Middle frontal gyrus (tissue), 1 donor: ENCODE results near the gene JCHAIN.

Experiments used
- DNase-seq: peaks from one replicate; pipeline ENCODE4 v3.0.0-alpha.2; 2015; ENCODE audit warnings: low spot score; ENCODE audit errors: extremely low spot score

Gene JCHAIN

GRCh38 chr4:70640192-70640591 is 26.1 kb downstream of the JCHAIN start:
- no peak for DNase-seq

GRCh38 chr4:70637239-70637913 is 28.9 kb downstream of the JCHAIN start:
- no peak for DNase-seq

- DNase-seq, result no peak
Observed at GRCh38 chr4:70634482-70634881, 31.8 kb downstream of the JCHAIN start.

DNA sequence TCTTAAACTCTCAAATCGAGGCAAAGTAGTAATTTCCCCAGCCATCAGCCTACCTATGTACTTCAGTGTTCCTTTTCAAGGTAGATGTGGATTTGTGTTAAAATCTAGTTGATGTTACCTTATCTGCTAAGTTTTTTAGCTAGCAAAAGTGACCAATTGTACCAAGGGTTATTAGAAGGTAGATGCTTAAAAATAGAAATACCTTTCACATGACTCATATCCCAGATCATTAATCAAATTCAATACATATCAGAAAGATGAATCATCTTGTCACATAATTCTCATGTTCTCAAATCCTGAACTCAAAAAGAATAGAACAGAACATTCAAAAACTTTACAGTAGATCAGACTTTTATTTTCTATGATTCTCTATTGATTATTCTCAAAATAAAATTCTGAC is 34.3 kb downstream of the JCHAIN start:
- no peak for DNase-seq

- no peak for DNase-seq
Observed at GRCh38 chr4:70630162-70630561, 36.1 kb downstream of the JCHAIN start.

GRCh38 chr4:70629469-70630090 is 36.7 kb downstream of the JCHAIN start:
- DNase-seq, result no peak

- no peak for DNase-seq
Observed at GRCh38 chr4:70628444-70628843, 37.9 kb downstream of the JCHAIN start, which contains the start of gene ENAM. ENAM (plus strand) TSS chr4:70628744; CDS start chr4:70629501, 757 bp downstream.

GRCh38 chr4:70627620-70628019 is 38.7 kb downstream of the JCHAIN start:
- no peak for DNase-seq

- DNase-seq, result no peak
Observed at GRCh38 chr4:70624226-70624793, 42.0 kb downstream of the JCHAIN start.

DNA sequence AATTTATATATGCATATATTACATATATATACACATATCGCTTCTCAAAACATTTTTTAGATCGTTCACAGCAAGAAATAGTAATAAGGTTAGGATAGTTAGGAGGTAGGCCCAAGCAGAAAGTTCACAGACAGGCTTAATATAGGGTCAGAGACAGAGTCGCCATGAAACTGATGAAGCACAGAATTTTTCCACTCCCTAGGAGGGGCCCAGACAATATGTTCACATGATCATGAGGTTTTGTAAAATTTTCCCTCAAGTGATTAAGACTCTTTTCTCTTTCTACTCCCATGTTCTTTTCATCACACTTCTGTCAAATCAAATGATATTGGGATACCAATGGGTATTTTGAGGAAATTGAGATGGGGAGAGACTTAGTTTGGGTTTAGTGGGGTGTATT is 43.0 kb downstream of the JCHAIN start:
- no peak for DNase-seq

DNA sequence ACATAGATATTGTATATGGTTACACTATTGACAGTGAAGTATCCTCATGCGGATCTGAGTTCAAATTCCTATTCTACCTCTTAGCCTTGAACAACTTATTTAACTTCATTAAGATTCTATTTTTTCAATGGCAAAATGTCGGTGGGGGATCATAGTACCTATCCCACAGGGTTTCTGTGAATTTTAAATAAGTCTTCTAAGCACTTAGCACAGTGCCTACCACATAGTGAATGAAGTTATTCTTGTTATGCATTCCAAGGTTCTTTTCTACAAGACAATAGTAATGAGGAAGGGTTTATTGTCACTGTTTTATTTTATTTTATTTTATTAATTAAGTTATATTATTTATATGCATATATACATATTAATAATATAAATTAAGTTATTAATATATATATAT is 46.5 kb downstream of the JCHAIN start:
- DNase-seq, result no peak

GRCh38 chr4:70619288-70619687 is 47.0 kb downstream of the JCHAIN start:
- no peak for DNase-seq

DNA sequence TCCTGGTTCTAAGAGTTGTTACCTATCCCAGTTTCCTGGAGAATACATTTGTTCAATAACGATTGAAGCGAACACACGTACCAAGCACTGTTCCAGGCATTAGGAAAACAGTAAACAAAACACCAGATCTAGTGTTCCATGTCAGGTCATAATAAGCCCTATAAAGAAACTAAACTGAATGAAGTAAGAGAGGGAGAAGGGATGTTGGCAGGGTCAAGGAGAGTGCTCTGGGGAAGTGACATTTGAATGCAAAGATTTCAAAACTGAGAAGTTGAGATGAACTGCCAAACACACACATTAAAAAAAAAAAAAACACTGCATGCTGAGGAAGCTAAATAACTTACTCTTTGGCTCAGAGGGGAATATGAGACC is 52.1 kb downstream of the JCHAIN start:
- DNase-seq, result no peak

DNA sequence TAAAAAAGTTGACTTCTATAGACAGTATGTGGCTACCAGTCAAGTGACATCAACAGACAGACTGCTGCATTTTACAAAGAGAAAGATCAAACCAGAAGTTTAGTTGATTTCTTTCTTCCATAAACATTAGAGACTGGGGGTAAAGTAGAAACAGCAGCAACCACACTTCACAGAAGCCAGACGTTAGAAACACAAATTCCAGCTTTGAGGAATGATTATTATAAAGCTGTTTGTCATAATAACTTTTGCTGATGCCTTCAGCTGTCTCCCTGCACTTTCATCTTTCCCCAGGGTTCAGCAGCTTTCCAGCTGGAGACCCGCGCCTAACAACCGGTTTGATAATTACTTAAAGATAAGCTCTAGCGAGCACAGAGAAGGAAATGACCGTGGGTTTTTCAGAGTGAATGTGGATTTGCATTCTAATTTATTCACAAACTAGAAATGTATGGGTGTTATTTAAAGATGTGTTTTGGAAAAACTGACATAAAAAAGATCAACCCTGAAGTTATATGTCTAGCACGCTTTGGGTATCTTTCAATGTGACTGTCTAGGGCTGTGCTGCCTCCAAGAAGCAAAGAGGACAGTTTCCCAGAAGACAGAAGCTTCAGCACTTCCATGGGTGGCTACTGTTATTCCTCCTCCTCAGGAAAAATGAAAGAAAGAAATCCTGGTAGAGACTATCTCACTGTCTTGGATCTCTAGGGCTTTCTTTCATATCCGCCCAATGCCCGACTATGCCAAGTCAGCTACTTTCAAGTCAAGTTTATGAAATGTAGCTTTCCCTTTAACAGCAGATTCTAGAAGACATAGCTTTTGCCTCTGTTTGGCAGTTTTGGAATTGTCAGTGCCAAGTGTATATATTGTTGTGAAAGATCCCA is 52.8 kb downstream of the JCHAIN start:
- no peak for DNase-seq

DNA sequence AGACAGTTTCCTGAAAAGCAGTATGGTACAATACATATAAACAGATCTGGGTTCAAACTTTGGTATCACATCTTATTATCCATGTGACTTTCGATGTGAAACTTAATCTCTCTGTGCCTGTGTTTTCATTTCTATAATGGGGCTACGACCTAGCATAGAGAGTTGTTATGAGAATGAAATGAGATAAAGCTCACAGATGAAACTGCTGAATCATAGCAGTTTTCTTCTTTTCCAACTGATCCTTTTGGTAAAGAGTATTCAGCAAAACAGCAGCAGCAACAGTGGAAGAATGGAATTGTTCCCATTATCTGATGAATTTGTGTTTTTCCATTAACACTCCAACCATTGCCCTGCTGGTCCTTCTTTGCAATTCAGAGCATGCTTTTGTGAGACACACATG is 58.0 kb downstream of the JCHAIN start:
- DNase-seq, result no peak

- no peak for DNase-seq
Observed at GRCh38 chr4:70607334-70607853, 58.9 kb downstream of the JCHAIN start.

- DNase-seq, result no peak
Observed at GRCh38 chr4:70606459-70606858, 59.8 kb downstream of the JCHAIN start.
